Endothelial cell of umbilical vein (primary cell): Measurements from ENCODE around the gene MAP3K13. TPM values are rescaled to one million over a fixed set of nuclear protein-coding genes. Genes with fewer than 3 reads are reported as not detected.

ENCODE experiments used
- BruUV-seq: library from RNA; stranded (reverse); fragments of 400-500 nt; replicated peaks from 2 replicates; lab custom pipeline; 2021; lab: Mats Ljungman, UMichigan
- CTCF ChIA-PET: fragments of 300-600, 350-600 bp; sonication (Branson Sonifier 250); formaldehyde crosslinking; loops from one replicate; lab custom pipeline; 2021; ENCODE audit warnings: antibody characterized with exemption, inconsistent platforms; lab: Charles Lee
- POLR2A ChIA-PET: fragments of 300-600, 350-600 bp; sonication (Branson Sonifier 250); formaldehyde crosslinking; loops from one replicate; lab custom pipeline; 2021; ENCODE audit warnings: antibody characterized with exemption, inconsistent platforms; lab: Charles Lee
- DNase-seq: peaks from one replicate; pipeline ENCODE4 v3.0.0-alpha.2; 2011; ENCODE audit warnings: low read depth, low spot score
- FAIRE-seq: peaks from 2 replicates; lab custom pipeline; 2011; peaks lifted over from hg19 to GRCh38; lab: Jason Lieb, UNC
- H2AFZ ChIP-seq: 2 replicates; pipeline ENCODE4 v1.6.0; 2012; ENCODE audit warnings: low read depth, low read length, control low read depth, inconsistent platforms
- H3K27ac ChIP-seq: 2 replicates; pipeline ENCODE4 v1.5.1; 2011; ENCODE audit warnings: low read depth, mild to moderate bottlenecking, control low read depth, low read length, moderate library complexity; ENCODE audit not compliant: insufficient read depth
- H3K27me3 ChIP-seq, 2 experiments: 2 replicates each; pipeline versions ENCODE4 v1.6.0 to v1.6.1; 2011; ENCODE audit warnings: low read length in 2 of 2, mixed read lengths in 1 of 2; ENCODE audit not compliant: control insufficient read depth in 2 of 2, insufficient read depth in 2 of 2
- H3K36me3 ChIP-seq, 2 experiments: 2 replicates in 1 of 2; 3 replicates in 1 of 2; pipeline ENCODE4 v1.5.1; 2011; ENCODE audit warnings: low read length in 2 of 2, mild to moderate bottlenecking in 1 of 2, moderate library complexity in 1 of 2; ENCODE audit not compliant: control insufficient read depth in 2 of 2, insufficient read depth in 2 of 2; ENCODE audit errors: extremely low read depth in 1 of 2
- H3K4me1 ChIP-seq: 3 replicates; pipeline ENCODE4 v1.5.1; 2011; ENCODE audit warnings: mild to moderate bottlenecking, low read length; ENCODE audit not compliant: control insufficient read depth, insufficient read depth; ENCODE audit errors: extremely low read depth
- H3K4me2 ChIP-seq: 2 replicates; pipeline ENCODE4 v1.6.1; 2011; ENCODE audit warnings: low read length, control low read depth, mixed read lengths; ENCODE audit not compliant: insufficient read depth
- H3K4me3 ChIP-seq, 3 experiments: fragments of 200-600 bp in 1 of 3; sonication (generic), shearing (Covaris generic) in 1 of 3; replicated peaks in 1 of 3; 2 replicates each; pipeline ENCODE4 v1.5.1; 2011 to 2016; ENCODE audit warnings: control low read depth in 3 of 3, low read length in 3 of 3, mild to moderate bottlenecking in 2 of 3, inconsistent platforms in 1 of 3, low read depth in 1 of 3, moderate library complexity in 1 of 3; ENCODE audit not compliant: insufficient read depth in 1 of 3
- H3K79me2 ChIP-seq: 2 replicates; pipeline ENCODE4 v1.6.0; 2012; ENCODE audit warnings: low read length, inconsistent platforms; ENCODE audit not compliant: control insufficient read depth, insufficient read depth
- H3K9ac ChIP-seq: replicated peaks from 2 replicates; pipeline ENCODE3; 2011; ENCODE audit warnings: low read length, control low read depth; ENCODE audit not compliant: insufficient read depth; ENCODE audit errors: extremely low read depth
- H3K9me1 ChIP-seq: replicated peaks from 3 replicates; pipeline ENCODE4 v1.6.0; 2011; ENCODE audit warnings: mild to moderate bottlenecking, low read length; ENCODE audit not compliant: control insufficient read depth, insufficient read depth; ENCODE audit errors: extremely low read depth
- H3K9me3 ChIP-seq: replicated peaks from 2 replicates; pipeline ENCODE4 v1.5.1; 2012; ENCODE audit warnings: low read length, inconsistent platforms; ENCODE audit not compliant: control insufficient read depth, insufficient read depth
- H4K20me1 ChIP-seq: replicated peaks from 2 replicates; pipeline ENCODE3; 2011; ENCODE audit warnings: mild to moderate bottlenecking, low read length; ENCODE audit not compliant: control insufficient read depth, insufficient read depth; ENCODE audit errors: extremely low read depth
- EZH2 ChIP-seq: IDR thresholded peaks from 2 replicates; pipeline ENCODE4 v1.6.1; 2012; ENCODE audit warnings: borderline replicate concordance, low read depth, mild to moderate bottlenecking, moderate library complexity, low read length, inconsistent platforms; ENCODE audit not compliant: severe bottlenecking
- FOS ChIP-seq: IDR thresholded peaks from 2 replicates; pipeline ENCODE4 v1.6.1; 2011; ENCODE audit warnings: mild to moderate bottlenecking, low read length, moderate library complexity, borderline replicate concordance; ENCODE audit not compliant: insufficient read depth
- GATA2 ChIP-seq: IDR thresholded peaks from 2 replicates; pipeline ENCODE4 v1.7.0; 2011; ENCODE audit warnings: low read depth, mild to moderate bottlenecking, moderate library complexity, mixed read lengths, low read length; ENCODE audit not compliant: insufficient read length, insufficient read depth
- JUN ChIP-seq: IDR thresholded peaks from 2 replicates; pipeline ENCODE4 v1.6.1; 2011; ENCODE audit warnings: borderline replicate concordance, low read depth; ENCODE audit not compliant: insufficient read length, insufficient read depth
- MYC ChIP-seq: IDR thresholded peaks from one replicate; pipeline ENCODE4 v1.6.1; 2011; ENCODE audit warnings: mild to moderate bottlenecking, low read depth, low read length
- POLR2A ChIP-seq: IDR thresholded peaks from 2 replicates; pipeline ENCODE4 v1.6.1; 2012; ENCODE audit warnings: low read depth, mild to moderate bottlenecking, control low read depth, low read length
- POLR2AphosphoS5 ChIP-seq: IDR thresholded peaks from 2 replicates; pipeline ENCODE4 v1.6.1; 2012; ENCODE audit warnings: low read depth, mild to moderate bottlenecking, control low read depth, low read length, moderate library complexity; ENCODE audit not compliant: insufficient read depth
- dilution Hi-C: fragments of 300-500 bp; cut with MboI; formaldehyde crosslinking; loops from one replicate; pipeline ENCODE4 v1.15.0; 2019; ENCODE audit warnings: low sequenced_read_pairs; ENCODE audit not compliant: extremely low pct_ligation_motif_present
- intact Hi-C: fragments of 100-400 bp; cut with micrococcal nuclease; formaldehyde crosslinking; loops from one replicate; pipeline ENCODE4 v1.10.0; 2022
- polyA plus RNA-seq, 4 experiments: library from polyadenylated mRNA; depleted of rRNA in 3 of 4; stranded (reverse) in 3 of 4; unstranded in 1 of 4; fragments of >200 nt; gene quantifications; 2 replicates each; pipeline versions ENCODE4 v1.2.1 to v1.2.3, GENCODE V29; 2011 to 2012; ENCODE audit warnings: missing spikeins in 1 of 4
- total RNA-seq: library from RNA; stranded (reverse); gene quantifications from 2 replicates; pipeline ENCODE4 v1.2.3, GENCODE V29; 2021
- TF ChIP-seq, protein P1 (sequence below): IDR thresholded peaks from 2 replicates; pipeline ENCODE4 v1.6.1; 2011; ENCODE audit not compliant: insufficient read depth, insufficient read length
- TF ChIP-seq, protein P2 (sequence below), 2 donors: IDR thresholded peaks; 1 replicate in 1 of 2; 2 replicates in 1 of 2; pipeline ENCODE4 v1.5.1; 2011; ENCODE audit warnings: low read length in 2 of 2, mild to moderate bottlenecking in 2 of 2, moderate library complexity in 2 of 2, control low read depth in 1 of 2, inconsistent platforms in 1 of 2, low read depth in 1 of 2; ENCODE audit not compliant: insufficient read depth in 1 of 2; ENCODE audit errors: extremely low read depth in 1 of 2

The MAP3K13 gene
- total and polyA plus RNA-seq, 2 donors (not counting 3 experiments of a cell fraction or from before 2014, with no cell fraction given): 6.2 to 15.4 TPM

DNA sequence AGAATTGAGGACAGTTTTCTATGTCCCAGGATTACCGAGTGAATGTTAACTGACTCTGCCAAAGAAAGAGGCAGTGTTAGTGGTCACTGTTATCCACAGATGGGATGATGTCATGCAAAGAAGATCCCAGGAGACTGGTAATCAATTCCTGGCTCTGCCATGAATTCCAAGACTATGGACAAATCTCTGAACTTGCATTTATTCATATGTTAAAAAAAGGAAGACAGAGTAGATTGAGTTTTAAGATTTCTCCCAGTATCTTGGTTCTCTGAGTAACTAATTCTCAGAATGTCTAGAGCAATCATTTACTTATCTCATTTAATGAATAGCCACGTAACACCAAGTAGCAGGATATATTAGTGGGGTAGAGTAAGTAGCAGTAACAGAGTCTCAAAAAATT is 11.5 kb upstream of the MAP3K13 start:
- intact Hi-C loops: no loop called here
- Histone ChIP-seq H3K9me1 (no peaks in the 10 kb centered on the region), H3K9me3 (no peaks in the 10 kb centered on the region), H3K4me3 (no peak overlapping the region), H3K4me2 (no peak overlapping the region), H3K27ac (no peak overlapping the region), H3K9ac (no peak overlapping the region), H3K36me3 (no peaks in the 10 kb centered on the region), H3K4me1 (no peaks in the 10 kb centered on the region), H4K20me1 (no peaks in the 10 kb centered on the region), H3K79me2 (no peaks in the 10 kb centered on the region), H3K27me3 (peaks cover 0 to 3% of the 10 kb centered on the region in 2 experiments), H2AFZ (no peak overlapping the region)
- TF ChIP-seq JUN: no peak
- no peak for TF ChIP-seq POLR2AphosphoS5
- TF ChIP-seq MYC: no peak
- no peak for TF ChIP-seq FOS
- TF ChIP-seq, protein P1, sequence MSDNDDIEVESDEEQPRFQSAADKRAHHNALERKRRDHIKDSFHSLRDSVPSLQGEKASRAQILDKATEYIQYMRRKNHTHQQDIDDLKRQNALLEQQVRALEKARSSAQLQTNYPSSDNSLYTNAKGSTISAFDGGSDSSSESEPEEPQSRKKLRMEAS: no peak
- TF ChIP-seq, protein P2, sequence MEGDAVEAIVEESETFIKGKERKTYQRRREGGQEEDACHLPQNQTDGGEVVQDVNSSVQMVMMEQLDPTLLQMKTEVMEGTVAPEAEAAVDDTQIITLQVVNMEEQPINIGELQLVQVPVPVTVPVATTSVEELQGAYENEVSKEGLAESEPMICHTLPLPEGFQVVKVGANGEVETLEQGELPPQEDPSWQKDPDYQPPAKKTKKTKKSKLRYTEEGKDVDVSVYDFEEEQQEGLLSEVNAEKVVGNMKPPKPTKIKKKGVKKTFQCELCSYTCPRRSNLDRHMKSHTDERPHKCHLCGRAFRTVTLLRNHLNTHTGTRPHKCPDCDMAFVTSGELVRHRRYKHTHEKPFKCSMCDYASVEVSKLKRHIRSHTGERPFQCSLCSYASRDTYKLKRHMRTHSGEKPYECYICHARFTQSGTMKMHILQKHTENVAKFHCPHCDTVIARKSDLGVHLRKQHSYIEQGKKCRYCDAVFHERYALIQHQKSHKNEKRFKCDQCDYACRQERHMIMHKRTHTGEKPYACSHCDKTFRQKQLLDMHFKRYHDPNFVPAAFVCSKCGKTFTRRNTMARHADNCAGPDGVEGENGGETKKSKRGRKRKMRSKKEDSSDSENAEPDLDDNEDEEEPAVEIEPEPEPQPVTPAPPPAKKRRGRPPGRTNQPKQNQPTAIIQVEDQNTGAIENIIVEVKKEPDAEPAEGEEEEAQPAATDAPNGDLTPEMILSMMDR (IDR thresholded peaks at IDR 0.05; ENCODE audit: extremely low read depth in 1 of 2, insufficient read depth in 1 of 2, low read depth in 1 of 2, low read length in 2 of 2): no peak
- no peak for TF ChIP-seq GATA2
- TF ChIP-seq EZH2: no peak
- no peak for TF ChIP-seq POLR2A
- no peak for DNase-seq
- ChIA-PET CTCF (interaction anchor here (1.5 kb wide), 1 partner anchor 208 kb away, joined by 4 read pairs; no protein-coding TSS in a partner anchor), POLR2A (no interaction called here)
- dilution Hi-C loops: no loop called here
- no peak for FAIRE-seq
- BruUV-seq: no TSS peak
